IMR-90 (cell line): ENCODE measurements around the gene MRPL10. TPM values are rescaled to one million over a fixed set of nuclear protein-coding genes. Genes with fewer than 3 reads are reported as not detected.

Experiments used
- ATAC-seq: fragments of 200-7000 bp; cut with Tn5 transposase; 2 replicates; pipeline ENCODE4 v1.9.1; 2020; ENCODE audit warnings: low read depth, mild to moderate bottlenecking, moderate library complexity
- BruUV-seq: library from RNA; stranded (reverse); fragments of 400-500 nt; replicated peaks from 2 replicates; lab custom pipeline; 2021; lab: Mats Ljungman, UMichigan
- CTCF ChIA-PET: fragments of 300-600 bp; formaldehyde crosslinking; extraction: SDS; loops from one replicate; lab custom pipeline; 2021; ENCODE audit warnings: antibody characterized with exemption; lab: Yijun Ruan, JAX
- POLR2A ChIA-PET: fragments of 300-600 bp; sonication (Branson Sonifier 250); formaldehyde crosslinking; loops from one replicate; lab custom pipeline; 2022; ENCODE audit warnings: antibody characterized with exemption; ENCODE audit not compliant: unreplicated experiment; lab: Charles Lee
- DNase-seq: peaks from one replicate; pipeline ENCODE4 v3.0.0; 2013
- H2AFZ ChIP-seq: replicated peaks from 2 replicates; pipeline ENCODE3; 2013; ENCODE audit warnings: low read length, mild to moderate bottlenecking; ENCODE audit not compliant: poor library complexity
- H2AK5ac ChIP-seq: 2 replicates; pipeline ENCODE4 v1.6.1; 2013; ENCODE audit warnings: low read depth, low read length, inconsistent platforms
- H2AK9ac ChIP-seq: replicated peaks from 2 replicates; pipeline ENCODE3; 2013; ENCODE audit warnings: mild to moderate bottlenecking, low read depth, low read length, moderate library complexity; ENCODE audit not compliant: poor library complexity
- H2BK120ac ChIP-seq: 2 replicates; pipeline ENCODE4 v1.6.1; 2013; ENCODE audit warnings: low read depth, low read length, inconsistent platforms
- H2BK15ac ChIP-seq: 3 replicates; pipeline ENCODE4 v1.6.1; 2013; ENCODE audit warnings: low read depth, low read length, inconsistent platforms
- H2BK20ac ChIP-seq: 2 replicates; pipeline ENCODE4 v1.6.1; 2013; ENCODE audit warnings: low read depth, mild to moderate bottlenecking, inconsistent platforms, low read length, moderate library complexity
- H2BK5ac ChIP-seq: 2 replicates; pipeline ENCODE4 v1.6.1; 2013; ENCODE audit warnings: mild to moderate bottlenecking, low read depth, low read length, inconsistent platforms; ENCODE audit not compliant: poor library complexity, severe bottlenecking
- H3K14ac ChIP-seq: replicated peaks from 2 replicates; pipeline ENCODE4 v1.6.1; 2013; ENCODE audit warnings: low read depth, low read length, inconsistent platforms
- H3K18ac ChIP-seq: 2 replicates; pipeline ENCODE4 v1.6.1; 2013; ENCODE audit warnings: low read depth, low read length, control low read depth
- H3K23ac ChIP-seq: 2 replicates; pipeline ENCODE4 v1.6.1; 2013; ENCODE audit warnings: low read depth, low read length, inconsistent platforms
- H3K27ac ChIP-seq: 2 replicates; pipeline ENCODE4 v1.5.1; 2013; ENCODE audit warnings: mild to moderate bottlenecking, control low read depth, low read length; ENCODE audit not compliant: insufficient read depth
- H3K27me3 ChIP-seq: 2 replicates; pipeline ENCODE4 v1.6.1; 2013; ENCODE audit warnings: low read length; ENCODE audit not compliant: control insufficient read depth, insufficient read depth
- H3K36me3 ChIP-seq: 2 replicates; pipeline ENCODE4 v1.6.1; 2013; ENCODE audit warnings: low read length, mixed read lengths; ENCODE audit not compliant: control insufficient read depth, insufficient read depth
- H3K4ac ChIP-seq: 2 replicates; pipeline ENCODE4 v1.6.1; 2013; ENCODE audit warnings: low read depth, low read length, inconsistent platforms
- H3K4me1 ChIP-seq: 2 replicates; pipeline ENCODE4 v1.6.1; 2013; ENCODE audit warnings: low read length, mixed read lengths; ENCODE audit not compliant: control insufficient read depth, insufficient read depth
- H3K4me2 ChIP-seq: 2 replicates; pipeline ENCODE4 v1.6.1; 2013; ENCODE audit warnings: low read depth, mild to moderate bottlenecking, control low read depth, low read length, moderate library complexity
- H3K4me3 ChIP-seq: 2 replicates; pipeline ENCODE4 v1.5.1; 2013; ENCODE audit warnings: low read depth, mild to moderate bottlenecking, control low read depth, low read length, moderate library complexity; ENCODE audit not compliant: insufficient read depth
- H3K56ac ChIP-seq: 2 replicates; pipeline ENCODE4 v1.6.1; 2013; ENCODE audit warnings: low read length, inconsistent platforms; ENCODE audit not compliant: insufficient read depth; ENCODE audit errors: extremely low read depth
- H3K79me1 ChIP-seq, 2 experiments: 2 replicates each; pipeline ENCODE4 v1.6.1; 2013; ENCODE audit warnings: low read length in 2 of 2, inconsistent platforms in 1 of 2, low read depth in 1 of 2
- H3K9ac ChIP-seq: 2 replicates; pipeline ENCODE4 v1.6.1; 2013; ENCODE audit warnings: low read depth, low read length, control low read depth
- H3K9me1 ChIP-seq: 2 replicates; pipeline ENCODE4 v1.6.1; 2013; ENCODE audit warnings: low read length, inconsistent platforms; ENCODE audit not compliant: insufficient read depth
- H3K9me3 ChIP-seq: 2 replicates; pipeline ENCODE4 v1.6.1; 2013; ENCODE audit warnings: low read length; ENCODE audit not compliant: control insufficient read depth, insufficient read depth
- H4K20me1 ChIP-seq: 2 replicates; pipeline ENCODE4 v1.6.1; 2013; ENCODE audit warnings: low read length, inconsistent platforms; ENCODE audit not compliant: insufficient read depth
- H4K5ac ChIP-seq: 2 replicates; pipeline ENCODE4 v1.6.1; 2013; ENCODE audit warnings: mild to moderate bottlenecking, low read depth, low read length, control low read depth
- H4K8ac ChIP-seq, 2 experiments: 2 replicates each; pipeline ENCODE4 v1.6.1; 2013; ENCODE audit warnings: low read depth in 2 of 2, low read length in 2 of 2, control low read depth in 1 of 2, inconsistent platforms in 1 of 2
- H4K91ac ChIP-seq: 2 replicates; pipeline ENCODE4 v1.6.1; 2013; ENCODE audit warnings: low read depth, low read length, inconsistent platforms; ENCODE audit not compliant: insufficient read depth
- BHLHE40 ChIP-seq: fragments of 150-350 bp; IDR thresholded peaks from 2 replicates; pipeline ENCODE4 v1.6.1; 2016; ENCODE audit warnings: mild to moderate bottlenecking, low read depth, low read length
- CEBPB ChIP-seq: IDR thresholded peaks from 2 replicates; pipeline ENCODE4 v1.6.1; 2012; ENCODE audit warnings: low read depth, low read length, improper control_type of control experiment
- CHD1 ChIP-seq: IDR thresholded peaks from 2 replicates; pipeline ENCODE4 v1.6.1; 2012; ENCODE audit warnings: low read depth, low read length, improper control_type of control experiment
- CTCF ChIP-seq: conservative IDR thresholded peaks from 2 replicates; pipeline ENCODE4 v1.5.1; 2012; ENCODE audit warnings: mild to moderate bottlenecking, low read depth, low read length, improper control_type of control experiment
- ELK1 ChIP-seq: fragments of 150-350 bp; IDR thresholded peaks from 2 replicates; pipeline ENCODE4 v1.6.1; 2016; ENCODE audit warnings: low read depth, mild to moderate bottlenecking, low read length, moderate library complexity, borderline replicate concordance
- FOS ChIP-seq: fragments of 150-350 bp; IDR thresholded peaks from 2 replicates; pipeline ENCODE4 v1.6.1; 2016; ENCODE audit warnings: low read depth, low read length
- MAFK ChIP-seq: IDR thresholded peaks from 2 replicates; pipeline ENCODE4 v1.6.1; 2012; ENCODE audit warnings: low read depth, low read length, improper control_type of control experiment
- MAZ ChIP-seq: IDR thresholded peaks from 2 replicates; pipeline ENCODE4 v1.6.1; 2012; ENCODE audit warnings: low read depth, mild to moderate bottlenecking, low read length, improper control_type of control experiment, moderate library complexity, borderline replicate concordance
- MXI1 ChIP-seq: IDR thresholded peaks from 2 replicates; pipeline ENCODE4 v1.6.1; 2012; ENCODE audit warnings: low read depth, mild to moderate bottlenecking, low read length, moderate library complexity, borderline replicate concordance
- NFE2L2 ChIP-seq: fragments of 150-350 bp; IDR thresholded peaks from 2 replicates; pipeline ENCODE4 v1.6.1; 2016; ENCODE audit warnings: low read depth, mild to moderate bottlenecking, low read length
- POLR2A ChIP-seq: IDR thresholded peaks from 2 replicates; pipeline ENCODE4 v1.6.1; 2012; ENCODE audit warnings: mild to moderate bottlenecking, low read depth, low read length
- RAD21 ChIP-seq: IDR thresholded peaks from 2 replicates; pipeline ENCODE4 v1.6.1; 2012; ENCODE audit warnings: low read length, improper control_type of control experiment
- RCOR1 ChIP-seq: IDR thresholded peaks from 2 replicates; pipeline ENCODE4 v1.6.1; 2012; ENCODE audit warnings: mild to moderate bottlenecking, low read length, improper control_type of control experiment; ENCODE audit not compliant: insufficient replicate concordance
- RFX5 ChIP-seq: IDR thresholded peaks from 2 replicates; pipeline ENCODE4 v1.8.0; 2012; ENCODE audit warnings: low read depth, mild to moderate bottlenecking, low read length, moderate library complexity
- SMC3 ChIP-seq: fragments of 150-350 bp; IDR thresholded peaks from 2 replicates; pipeline ENCODE4 v1.6.1; 2016; ENCODE audit warnings: low read depth, mild to moderate bottlenecking, antibody characterized with exemption, low read length, moderate library complexity
- USF2 ChIP-seq: fragments of 150-350 bp; IDR thresholded peaks from 2 replicates; pipeline ENCODE4 v1.6.1; 2017; ENCODE audit warnings: mild to moderate bottlenecking, antibody characterized with exemption, low read length, low read depth
- WGBS, 2 experiments: methylation state at CpG; one replicate each; pipeline versions ENCODE4 v1.1.5 to v1.1.7; 2013; ENCODE audit warnings: missing lambda C conversion rate in 2 of 2; ENCODE audit not compliant: insufficient read length in 1 of 2; ENCODE audit errors: extremely low coverage in 2 of 2; 5-methylcytosine and 5-hydroxymethylcytosine counted together
- dilution Hi-C: fragments of 300-500 bp; cut with HindIII; formaldehyde crosslinking; loops from one replicate; pipeline ENCODE4 v1.14.3; 2018; ENCODE audit warnings: low sequenced_read_pairs; ENCODE audit not compliant: unreplicated experiment
- in situ Hi-C: fragments of 300-500 bp; cut with MboI; formaldehyde crosslinking; loops from 3 replicates; pipeline ENCODE4 v1.14.3; 2019; ENCODE audit warnings: low sequenced_read_pairs, inconsistent platforms, mixed read lengths
- intact Hi-C: fragments of 100-400 bp; cut with micrococcal nuclease; formaldehyde crosslinking; loops from 2 replicates; pipeline ENCODE4 v1.10.0; 2022
- polyA plus RNA-seq, 3 experiments: library from polyadenylated mRNA; depleted of rRNA; stranded (reverse); fragments of >200 nt; gene quantifications; 2 replicates each; pipeline ENCODE4 v1.2.3, GENCODE V29; 2012; ENCODE audit warnings: low replicate concordance in 1 of 3
- total RNA-seq: library from RNA; depleted of rRNA; stranded (reverse); fragments of >200 nt; gene quantifications from 2 replicates; pipeline ENCODE4 v1.2.3, GENCODE V29; 2012

The MRPL10 gene
- total and polyA plus RNA-seq, 2 of the 4 experiments (the other 2 are of a cell fraction) = 32.3 to 61.8 TPM

GRCh38 chr17:47823519-47823918 lies 7.8 kb downstream of the MRPL10 start:
- no peak overlapping the region for H2AFZ ChIP-seq
- H3K27ac ChIP-seq = no peak overlapping the region
- no peak overlapping the region for H3K4me2 ChIP-seq
- intact Hi-C loops = no loop called here
- no peak overlapping the region for H2BK120ac ChIP-seq
- H3K27me3 ChIP-seq = no peaks in the 10 kb centered on the region
- no CpG with 5 or more reads among the region's 4 CpGs for WGBS, 2 experiments
- H3K79me1 ChIP-seq = peaks cover 1 to 22% of the 10 kb centered on the region in 2 experiments; a peak in 2 of 4 replicates
- H3K56ac ChIP-seq = no peak overlapping the region
- H3K18ac ChIP-seq = no peak overlapping the region
- ChIA-PET POLR2A (no interaction called here), CTCF (no interaction called here)
- H3K23ac ChIP-seq = no peak overlapping the region
- H2BK5ac ChIP-seq = no peak overlapping the region
- no peak overlapping the region for H3K4ac ChIP-seq
- no peak overlapping the region for H2BK20ac ChIP-seq
- H2AK9ac ChIP-seq = no peak overlapping the region
- in situ Hi-C loops = no loop called here
- no peak overlapping the region for H3K9ac ChIP-seq
- H3K9me3 ChIP-seq = no peaks in the 10 kb centered on the region
- H4K91ac ChIP-seq = no peak overlapping the region
- BruUV-seq = TSS peak; percentile 86
- no peak overlapping the region for H2AK5ac ChIP-seq
- peaks cover 11% of the 10 kb centered on the region; the same call in 1 of the 2 replicates for H3K4me1 ChIP-seq
- no peak overlapping the region for H4K8ac ChIP-seq
- dilution Hi-C loops = no loop called here
- no peak for DNase-seq
- no peak overlapping the region for H3K14ac ChIP-seq
- H3K4me3 ChIP-seq = no peak overlapping the region
- TF ChIP-seq CTCF (no peak), CEBPB (no peak), RCOR1 (no peak), NFE2L2 (no peak), MAZ (no peak), ELK1 (no peak), RFX5 (no peak), FOS (no peak), USF2 (no peak), BHLHE40 (no peak), CHD1 (no peak), MAFK (no peak), MXI1 (no peak), RAD21 (no peak), POLR2A (no peak), SMC3 (no peak)
- H3K36me3 ChIP-seq = peaks cover 43% of the 10 kb centered on the region
- 0 out of 2 replicates have a peak, but pooled peaks cover 4% of the 10 kb centered on the region for H3K9me1 ChIP-seq
- no peak for ATAC-seq
- H4K20me1 ChIP-seq = no peaks in the 10 kb centered on the region
- H2BK15ac ChIP-seq = no peak overlapping the region
- H4K5ac ChIP-seq = no peak overlapping the region
